VCaP (cell line): ENCODE measurements around the gene CSTF2.
"Not testable (repeated sequence)": the region's sequence is repeated elsewhere in the genome, so short reads cannot be mapped to it uniquely, and the experiment has no call there.

Source experiments
- H3K27ac ChIP-seq: fragments of 450-650 bp; 2 replicates; pipeline ENCODE4 v1.5.1; 2017
- CTCF ChIP-seq: fragments of 450-650 bp; conservative IDR thresholded peaks from 2 replicates; pipeline ENCODE4 v1.5.1; 2017; ENCODE audit warnings: mild to moderate bottlenecking, moderate library complexity

The CSTF2 gene, protein sequence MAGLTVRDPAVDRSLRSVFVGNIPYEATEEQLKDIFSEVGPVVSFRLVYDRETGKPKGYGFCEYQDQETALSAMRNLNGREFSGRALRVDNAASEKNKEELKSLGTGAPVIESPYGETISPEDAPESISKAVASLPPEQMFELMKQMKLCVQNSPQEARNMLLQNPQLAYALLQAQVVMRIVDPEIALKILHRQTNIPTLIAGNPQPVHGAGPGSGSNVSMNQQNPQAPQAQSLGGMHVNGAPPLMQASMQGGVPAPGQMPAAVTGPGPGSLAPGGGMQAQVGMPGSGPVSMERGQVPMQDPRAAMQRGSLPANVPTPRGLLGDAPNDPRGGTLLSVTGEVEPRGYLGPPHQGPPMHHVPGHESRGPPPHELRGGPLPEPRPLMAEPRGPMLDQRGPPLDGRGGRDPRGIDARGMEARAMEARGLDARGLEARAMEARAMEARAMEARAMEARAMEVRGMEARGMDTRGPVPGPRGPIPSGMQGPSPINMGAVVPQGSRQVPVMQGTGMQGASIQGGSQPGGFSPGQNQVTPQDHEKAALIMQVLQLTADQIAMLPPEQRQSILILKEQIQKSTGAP

DNA sequence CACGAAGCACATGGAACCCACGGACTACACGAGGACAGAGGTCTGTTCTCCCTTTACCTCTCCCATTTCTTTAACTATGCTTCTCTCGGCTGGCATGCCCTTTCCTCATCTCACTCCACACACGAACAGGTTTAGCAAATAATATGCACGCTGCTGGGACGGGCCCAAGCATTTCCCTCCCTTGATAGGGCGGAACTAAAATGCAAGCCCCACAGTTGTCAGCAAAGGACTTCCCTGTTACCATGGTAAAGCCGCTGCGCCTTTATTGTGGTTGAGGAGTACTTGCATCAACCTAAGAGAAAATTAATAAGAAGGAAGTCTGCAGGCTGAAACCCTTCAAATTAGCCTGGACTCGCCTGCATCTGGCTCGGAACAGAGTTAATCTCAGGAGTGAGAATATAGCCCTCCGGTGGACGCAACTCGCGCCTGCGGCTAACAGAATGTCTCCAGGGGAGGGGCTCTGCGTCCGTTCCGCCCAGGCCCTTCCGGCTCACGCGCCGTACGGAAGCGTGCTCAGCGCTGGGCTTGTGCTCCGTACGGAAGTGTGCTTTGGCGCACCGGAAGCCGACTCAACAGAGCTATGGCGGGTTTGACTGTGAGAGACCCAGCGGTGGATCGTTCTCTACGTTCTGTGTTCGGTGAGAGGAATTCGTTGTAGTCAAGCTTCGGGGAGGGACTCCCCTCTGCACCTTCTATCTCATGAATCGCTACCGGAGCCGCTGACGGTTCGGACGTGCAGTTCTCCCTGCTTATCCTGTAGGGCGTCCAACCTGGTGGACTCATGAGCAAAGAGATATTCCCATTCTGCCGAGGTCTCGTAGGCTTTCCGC is at the start of gene CSTF2:
CSTF2 (plus strand) TSS at position 555 of the 830 bp plus-strand sequence; CDS start at position 581, 26 bp downstream.
- TF ChIP-seq CTCF, result 0 out of 2 replicates have a peak, but pooled peaks have one; percentile 15
- peak within 1 kb of the TSS; percentile 56 for H3K27ac ChIP-seq

DNA sequence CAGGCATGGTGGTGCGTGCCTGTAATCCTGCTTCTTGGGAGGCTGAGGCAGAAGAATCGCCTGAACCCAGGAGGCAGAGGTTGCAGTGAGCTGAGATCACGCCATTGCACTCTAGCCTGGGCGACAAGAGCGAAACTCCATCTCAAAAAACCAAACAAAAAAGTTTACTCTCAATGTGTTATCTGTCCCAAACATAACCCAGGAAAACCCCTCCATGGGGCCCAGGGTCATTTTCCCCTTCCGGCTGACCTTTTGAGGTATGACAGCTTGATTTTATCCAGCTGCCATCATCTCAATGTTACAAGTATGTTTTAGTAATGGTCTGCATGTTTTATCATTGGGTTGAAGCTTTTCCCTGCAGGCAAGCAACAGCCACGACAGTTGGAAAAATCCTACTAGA is 23.8 kb upstream of the CSTF2 start:
- not testable (repeated sequence) for H3K27ac ChIP-seq

DNA sequence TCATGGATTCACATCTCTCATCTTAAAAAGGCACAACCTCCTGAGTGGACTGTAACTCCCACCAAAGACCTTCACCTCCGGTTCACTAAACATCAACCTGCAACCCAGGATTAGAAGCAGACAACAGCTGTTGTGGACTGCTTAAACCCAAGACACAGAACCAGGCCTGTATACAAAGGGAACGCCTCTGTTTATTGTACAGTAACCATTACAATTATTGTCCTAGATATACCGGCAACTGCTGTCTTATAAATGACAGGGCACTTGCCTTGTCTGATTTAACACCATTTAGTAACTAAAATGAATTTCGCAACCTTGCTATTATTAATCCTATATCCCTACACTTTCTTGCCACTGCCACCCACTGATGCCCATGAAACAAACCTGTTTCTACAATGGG is 22.8 kb upstream of the CSTF2 start:
- no peak for TF ChIP-seq CTCF
- H3K27ac ChIP-seq, result no peak overlapping the region

GRCh38 chrX:100798484-100799214 is 21.5 kb upstream of the CSTF2 start:
- TF ChIP-seq CTCF, result no peak
- H3K27ac ChIP-seq, result no peak overlapping the region

GRCh38 chrX:100802843-100803242 is 17.3 kb upstream of the CSTF2 start:
- no peak overlapping the region for H3K27ac ChIP-seq
- no peak for TF ChIP-seq CTCF

- TF ChIP-seq CTCF, result no peak
Observed at GRCh38 chrX:100804780-100805179, 15.4 kb upstream of the CSTF2 start.

DNA sequence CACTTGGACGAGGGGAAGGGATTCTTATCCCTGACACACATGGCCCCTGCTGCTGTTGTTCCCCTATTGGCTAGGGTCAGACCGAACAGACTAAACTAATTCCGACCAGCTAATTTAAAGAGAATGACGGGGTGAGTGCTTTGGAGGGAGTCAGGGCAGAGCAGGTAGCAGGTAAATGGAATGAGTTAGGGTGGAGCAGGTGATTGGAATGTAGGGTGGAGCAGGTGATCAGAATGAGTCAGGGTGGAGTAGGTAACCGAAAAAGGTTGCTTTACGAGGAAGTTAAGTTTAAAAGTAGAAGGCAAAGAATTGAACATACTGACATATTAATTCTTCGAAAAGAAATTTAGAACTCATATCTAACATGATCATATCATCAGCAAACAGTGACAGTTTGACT is 11.9 kb upstream of the CSTF2 start:
- not testable (repeated sequence) for H3K27ac ChIP-seq

More at GRCh38 chrX:100804780-100805179, 15.4 kb upstream of the CSTF2 start:
- H3K27ac ChIP-seq, result no peak overlapping the region
